GM19043 (cell line): ENCODE measurements around the gene EIF4G2.

Source experiments
- ATAC-seq: cut with Tn5 transposase; IDR thresholded peaks from one replicate; pipeline ENCODE4 v1.9.1; 2021; ENCODE audit warnings: low read depth; ENCODE audit not compliant: unreplicated experiment

EIF4G2 gene

DNA sequence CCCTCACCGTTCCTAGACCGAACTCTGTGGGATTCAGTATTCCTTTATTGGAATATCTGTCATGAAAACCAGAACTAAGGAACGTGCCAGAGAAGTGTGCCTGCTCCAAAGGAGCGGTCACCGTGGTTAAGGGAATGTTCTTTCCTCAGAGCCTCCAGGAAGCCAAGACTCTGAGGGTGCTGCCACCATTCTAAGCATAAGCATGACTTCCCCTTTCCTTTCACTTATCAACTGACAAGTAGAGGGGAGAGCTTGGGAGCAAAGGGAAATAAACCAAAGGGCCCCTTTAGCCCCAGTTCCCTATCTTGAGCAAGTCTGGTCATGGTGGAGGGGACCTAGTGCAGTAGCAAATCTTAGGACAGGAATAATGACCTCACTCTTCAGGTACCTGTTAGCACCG is 30.9 kb downstream of the EIF4G2 start:
- ATAC-seq = no peak

DNA sequence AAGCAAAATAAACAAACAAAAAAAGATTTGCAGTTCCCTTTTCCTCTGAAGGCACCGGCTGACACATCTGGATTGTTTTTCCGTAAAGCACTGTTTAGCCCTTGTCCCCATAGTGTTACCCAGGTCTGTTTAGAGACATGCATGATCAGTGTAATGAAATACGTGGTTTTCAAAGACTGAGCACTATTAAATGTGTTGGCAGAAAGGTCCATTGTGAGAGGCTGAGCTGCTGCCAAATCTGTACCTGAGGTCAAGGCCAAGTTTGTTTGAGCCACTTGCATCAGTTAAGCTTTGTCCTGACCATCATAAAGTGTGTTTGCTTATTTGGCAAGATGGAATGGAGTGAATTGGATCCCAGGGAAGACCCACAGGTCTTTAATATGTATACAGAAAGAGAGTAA is 31.3 kb downstream of the EIF4G2 start:
- ATAC-seq = no peak

DNA sequence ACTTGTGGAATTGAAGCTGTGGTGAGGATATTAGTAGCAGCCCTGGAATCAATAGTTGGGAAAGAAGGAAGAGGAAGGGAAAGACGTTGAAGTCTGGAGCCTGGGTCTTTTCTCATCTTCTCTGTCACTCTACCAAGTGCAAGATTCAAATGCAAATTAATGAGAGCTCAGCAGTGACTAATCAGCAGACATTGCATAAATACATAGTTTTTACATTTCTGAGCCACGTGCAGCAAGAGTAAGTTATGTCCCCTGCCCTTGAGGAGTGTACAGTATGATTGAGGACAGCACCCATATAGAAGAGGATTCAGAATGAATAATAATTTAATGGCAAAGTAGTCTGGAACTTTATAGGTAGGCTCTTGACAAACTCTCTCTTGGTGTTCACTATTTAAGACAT is 33.9 kb downstream of the EIF4G2 start:
- ATAC-seq = no peak

DNA sequence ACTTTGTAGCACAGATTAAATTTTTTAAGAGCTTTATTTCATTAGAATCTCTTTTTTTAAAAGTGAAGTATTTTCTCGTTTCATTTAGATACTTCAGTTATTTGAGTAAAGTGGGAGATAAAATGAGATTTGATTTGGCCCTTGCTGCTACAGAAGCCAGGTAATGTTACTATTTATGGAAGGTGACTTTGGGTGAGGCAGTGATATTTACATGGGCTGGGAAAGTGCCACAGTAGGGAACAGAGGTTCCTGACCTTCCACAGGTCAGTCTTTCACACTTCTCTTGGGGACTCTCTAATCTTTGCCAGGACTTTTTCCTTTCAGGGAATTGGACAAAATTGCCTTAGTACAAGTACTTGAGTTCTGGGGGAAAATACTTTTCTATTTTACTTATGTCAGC is 37.3 kb downstream of the EIF4G2 start:
- no peak for ATAC-seq

DNA sequence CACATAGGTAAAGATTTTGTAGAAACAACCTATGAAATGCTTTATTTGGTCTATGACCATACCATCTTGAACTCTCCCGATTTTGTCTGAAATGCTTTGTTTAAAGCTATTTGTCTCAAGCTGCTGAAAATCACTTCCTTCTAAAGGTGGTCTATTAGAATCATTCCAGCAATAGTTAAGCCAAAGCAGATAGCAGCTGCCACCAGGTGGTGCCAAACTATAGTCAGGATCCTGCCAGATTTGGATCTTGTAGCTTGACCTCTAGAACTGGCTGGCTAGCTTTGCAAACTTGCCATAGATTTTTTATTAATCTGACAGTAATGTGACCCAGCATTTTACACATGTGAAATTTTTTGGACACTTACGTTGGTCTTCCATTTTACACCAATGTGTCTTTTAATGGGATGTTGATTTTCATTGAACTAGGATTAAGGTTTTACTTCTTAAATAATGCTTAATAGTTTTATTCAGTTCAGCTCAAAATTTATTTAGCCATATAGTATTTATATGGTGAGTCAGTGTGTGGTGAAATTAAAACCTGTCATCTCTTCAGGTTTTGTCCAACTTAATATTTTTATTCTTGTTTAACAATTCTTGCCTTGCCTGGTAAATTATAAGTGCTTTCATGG is 38.0 kb downstream of the EIF4G2 start:
- no peak for ATAC-seq

DNA sequence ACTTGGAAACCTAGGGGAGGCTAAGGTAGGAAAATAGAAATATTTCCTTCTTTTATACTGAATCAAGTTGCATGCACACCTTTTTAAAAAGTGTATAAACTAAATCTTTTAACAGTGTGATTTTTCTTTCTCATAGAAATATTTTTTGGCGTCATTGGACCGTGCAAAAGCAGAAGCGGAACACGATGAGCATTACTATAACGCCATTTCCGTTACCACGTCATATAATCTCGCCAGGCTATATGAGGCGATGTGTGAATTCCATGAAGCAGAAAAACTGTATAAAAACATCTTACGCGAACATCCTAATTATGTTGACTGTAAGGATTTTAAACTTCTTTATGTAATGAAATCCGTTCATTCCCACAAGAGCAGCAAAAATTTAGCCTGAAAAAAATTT is 44.3 kb downstream of the EIF4G2 start:
- no peak for ATAC-seq

DNA sequence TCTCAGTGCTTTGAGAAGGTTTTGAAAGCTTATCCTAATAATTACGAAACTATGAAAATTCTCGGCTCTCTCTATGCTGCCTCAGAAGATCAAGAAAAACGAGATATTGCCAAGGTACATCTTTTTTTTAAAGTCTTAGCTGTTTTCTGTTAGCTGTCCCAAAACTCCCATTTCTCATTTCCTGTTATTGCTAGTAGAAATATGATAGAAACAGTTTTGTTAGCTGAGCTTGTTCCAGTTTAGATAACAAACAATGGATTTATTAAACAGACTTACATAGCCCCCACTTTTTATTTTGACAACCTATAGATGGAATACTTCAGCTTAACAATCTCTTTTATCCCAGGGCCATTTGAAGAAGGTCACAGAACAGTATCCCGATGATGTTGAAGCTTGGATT is 45.0 kb downstream of the EIF4G2 start:
- no peak for ATAC-seq

DNA sequence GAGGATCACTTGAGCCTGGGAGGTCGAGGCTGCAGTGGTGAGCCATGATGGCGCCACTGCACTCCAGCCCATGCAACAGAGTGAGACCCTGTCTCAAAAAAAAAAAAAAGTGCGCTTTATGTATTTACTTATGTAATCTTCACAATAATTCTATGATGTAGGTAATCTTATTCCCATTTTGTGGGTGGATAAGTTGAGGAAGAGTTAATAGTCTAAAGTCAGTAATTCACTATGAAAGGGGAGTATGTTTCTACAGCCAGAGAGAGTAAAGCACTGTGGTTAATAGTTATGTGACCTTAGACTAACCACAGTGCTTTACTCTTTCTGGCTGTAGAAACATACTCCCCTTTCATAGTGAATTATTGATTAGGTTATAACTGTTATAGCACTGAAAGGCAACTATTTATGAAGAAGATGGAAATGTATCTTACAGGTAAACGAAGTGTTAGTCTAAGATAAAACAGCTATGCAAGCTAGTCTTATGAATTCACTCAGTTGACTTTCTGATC is 45.8 kb downstream of the EIF4G2 start:
- ATAC-seq = peak; percentile 54

DNA sequence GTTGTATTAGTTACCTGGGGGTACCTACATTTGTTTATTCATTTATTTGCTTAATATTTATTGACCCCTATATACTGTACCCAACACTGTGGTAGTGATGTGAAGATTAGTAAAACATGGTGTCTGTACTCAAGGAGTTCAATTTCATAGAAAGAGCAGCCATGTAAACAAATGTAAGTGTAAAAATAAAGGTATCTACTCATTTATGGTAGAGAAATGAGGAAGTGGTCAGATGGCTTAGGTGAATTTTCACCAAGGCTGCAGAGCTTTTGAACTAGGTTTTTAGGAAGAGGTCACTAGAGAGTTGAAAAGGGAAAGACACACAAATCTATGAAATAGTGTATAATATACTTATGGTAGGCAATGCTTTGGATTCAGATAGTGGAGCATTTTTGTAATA is 46.5 kb downstream of the EIF4G2 start:
- peak; percentile 87 for ATAC-seq

DNA sequence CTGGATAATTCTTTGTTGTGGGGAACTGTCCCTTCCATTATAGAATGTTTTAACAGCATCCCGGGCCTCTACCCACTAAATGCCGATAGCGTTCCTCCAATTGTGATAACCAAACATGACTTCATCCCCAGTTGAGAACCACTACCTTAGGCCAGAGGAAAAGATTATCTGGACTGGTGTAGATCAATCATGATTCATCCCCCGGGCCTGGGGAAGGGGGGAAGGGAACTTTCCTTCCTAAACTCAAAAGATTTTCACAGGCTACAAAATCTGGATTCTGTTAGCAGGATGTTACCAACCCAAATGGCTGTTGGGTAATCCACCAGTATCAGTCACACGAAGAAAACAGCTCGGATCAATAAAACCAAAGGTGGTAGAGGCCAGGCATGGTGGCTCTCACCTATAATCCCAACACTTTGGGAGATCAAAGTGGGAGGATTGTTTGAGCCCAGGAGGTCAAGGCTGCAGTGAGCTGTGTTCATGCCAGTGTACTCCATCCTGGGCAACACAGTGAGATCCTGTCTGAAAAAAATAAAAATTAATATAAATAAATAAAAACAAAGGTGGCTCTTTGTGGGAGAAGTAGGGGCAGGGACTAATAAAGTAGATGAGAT is 47.5 kb downstream of the EIF4G2 start:
- no peak for ATAC-seq

DNA sequence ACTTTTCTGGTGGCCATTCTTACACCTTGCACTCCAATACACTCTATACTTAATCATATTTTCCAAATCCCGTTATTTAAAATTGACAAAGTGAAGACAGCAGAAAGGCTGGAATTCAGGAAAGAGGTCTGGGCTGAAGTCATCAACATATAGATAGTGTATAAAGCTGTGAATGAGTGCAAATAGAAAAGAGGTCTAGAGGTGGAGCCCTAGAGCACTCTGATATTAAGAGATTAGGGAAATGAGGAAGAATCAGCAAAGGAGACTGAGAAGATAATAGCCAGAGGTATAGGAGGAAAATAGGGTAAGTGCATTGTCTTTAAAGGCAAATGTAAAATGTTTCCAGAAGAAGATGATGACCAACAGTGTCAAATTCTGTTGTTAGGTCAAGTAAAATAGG is 49.8 kb downstream of the EIF4G2 start:
- no peak for ATAC-seq

DNA sequence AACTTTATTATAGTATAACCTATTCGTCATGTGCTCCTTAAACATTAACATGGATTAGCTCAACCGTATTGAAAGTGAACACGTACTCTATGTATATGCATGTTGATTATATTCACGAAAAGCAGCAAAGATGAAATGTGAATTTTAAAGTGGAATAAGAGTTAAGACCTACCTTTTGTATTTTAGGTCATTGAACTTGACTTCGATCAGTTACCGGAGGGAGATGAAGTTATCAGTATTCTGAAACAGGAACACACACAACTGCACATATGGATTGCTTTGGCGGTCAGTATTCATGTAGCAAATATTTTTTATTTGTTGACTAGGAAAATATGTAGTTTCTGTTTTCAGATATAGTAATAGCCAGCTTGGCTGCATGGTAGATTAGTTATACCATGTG is 56.2 kb downstream of the EIF4G2 start:
- ATAC-seq = no peak

DNA sequence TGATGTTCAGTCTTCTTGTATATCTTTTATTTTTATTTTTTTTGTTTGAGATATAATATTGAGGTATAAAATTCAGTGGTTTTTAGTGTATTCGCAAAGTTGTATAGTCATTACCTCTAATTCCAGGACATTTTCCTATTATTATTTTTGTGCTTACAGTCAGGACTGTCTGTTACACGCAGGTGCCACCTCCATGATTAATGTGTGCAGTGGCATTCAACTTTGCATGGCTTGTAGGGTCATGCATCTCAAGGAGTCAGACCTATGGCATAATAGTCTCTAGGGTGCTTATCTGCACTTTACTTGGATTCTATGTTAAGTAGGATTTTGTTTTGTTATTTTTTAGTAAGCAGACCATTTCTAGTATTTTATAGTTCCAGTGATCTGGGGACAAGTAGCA is 56.7 kb downstream of the EIF4G2 start:
- ATAC-seq = no peak

DNA sequence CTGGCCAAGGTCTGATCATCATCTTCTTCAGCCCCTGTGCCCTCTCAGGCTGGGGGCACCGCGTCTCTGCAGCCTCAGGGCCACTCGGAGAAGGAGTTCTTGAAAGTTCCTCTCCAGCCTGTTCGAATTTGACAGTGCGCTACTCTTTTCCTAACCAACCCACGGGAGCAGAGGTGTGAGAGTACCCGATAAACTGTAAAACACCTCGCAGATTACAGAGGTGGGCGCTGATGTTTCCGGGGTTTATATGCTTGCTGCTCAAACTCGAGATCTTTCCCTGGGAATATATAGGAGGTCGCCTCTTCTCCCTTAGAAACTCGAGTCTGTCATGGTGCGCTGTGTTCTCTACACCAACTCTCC is 57.2 kb downstream of the EIF4G2 start:
- no peak for ATAC-seq

DNA sequence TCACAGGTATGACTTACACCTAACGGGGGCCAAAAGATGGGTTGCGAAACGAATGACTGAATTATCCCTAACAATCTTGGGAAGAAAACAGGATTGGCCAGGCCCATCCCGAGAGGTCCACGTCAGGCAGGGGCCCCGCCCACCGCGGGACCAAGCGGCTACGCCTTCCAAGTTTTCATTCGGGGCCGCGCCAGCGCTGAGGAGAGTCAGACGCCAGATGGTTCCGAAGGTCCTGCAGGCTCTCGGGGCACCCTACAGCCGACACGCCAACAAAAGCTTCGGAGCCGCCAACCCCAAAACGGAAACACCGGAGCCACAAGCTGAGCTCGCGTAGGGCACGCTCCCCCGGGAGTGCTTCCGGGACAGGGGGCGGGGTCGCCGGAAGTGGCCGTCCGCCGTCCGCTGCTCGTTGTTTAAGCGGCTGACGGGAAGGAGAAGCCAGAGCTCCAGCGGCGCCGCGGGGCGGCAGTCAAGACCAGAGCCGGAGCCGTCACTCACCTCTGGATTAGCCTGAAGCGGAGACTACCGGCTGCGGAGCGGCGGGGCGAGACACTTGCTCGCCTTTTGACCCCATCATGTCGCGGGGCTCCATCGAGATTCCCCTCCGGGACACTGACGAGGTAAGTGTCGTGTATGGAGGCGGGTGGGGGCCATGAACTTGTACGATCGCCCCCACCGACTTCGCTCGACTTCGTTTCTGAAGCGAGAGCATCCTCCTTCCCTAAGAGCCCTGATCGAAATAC is 57.7 kb downstream of the EIF4G2 start, which contains the start of gene CTR9:
Gene CTR9, plus strand, starts transcription at position 409 of the 743 bp plus-strand sequence. Its CDS starts 167 bp downstream, at position 576.
- ATAC-seq = peak; percentile 90

DNA sequence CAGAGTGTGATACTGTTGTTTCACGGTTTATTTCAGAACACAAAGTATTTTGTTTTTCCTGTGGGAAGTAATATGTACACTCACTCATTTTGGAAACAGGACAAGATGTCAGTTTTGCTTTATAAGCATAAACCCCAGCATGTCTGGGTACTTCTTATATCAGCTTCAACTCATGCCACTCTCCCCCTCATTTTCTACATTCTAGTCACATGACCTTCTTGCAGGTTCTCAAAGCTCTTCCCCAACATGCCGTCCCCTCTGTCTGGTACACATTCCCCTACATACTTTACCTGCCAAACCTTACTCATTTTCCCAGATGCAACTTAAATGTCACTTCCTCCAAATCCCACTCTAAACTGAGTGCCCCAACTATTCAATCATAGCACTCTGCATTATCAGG is 59.2 kb downstream of the EIF4G2 start:
- ATAC-seq = no peak

DNA sequence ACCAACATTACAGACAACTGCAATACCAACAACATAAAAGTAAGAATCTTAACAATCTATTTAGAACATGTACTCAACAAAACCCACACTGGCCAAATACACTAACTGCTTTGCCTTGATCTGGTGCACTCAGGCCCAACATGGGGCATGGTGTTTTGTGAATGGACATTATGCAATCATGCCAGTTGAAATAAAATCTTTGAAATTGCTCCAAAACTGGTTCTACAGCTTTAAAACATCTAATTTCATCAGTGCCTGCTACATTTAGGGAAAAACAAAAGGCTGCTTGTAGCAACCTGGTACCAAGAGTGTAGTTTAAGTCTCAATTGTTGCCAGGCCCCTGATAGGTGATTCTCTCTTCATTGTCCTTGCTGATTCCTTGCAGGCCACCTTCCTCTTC is 61.0 kb downstream of the EIF4G2 start:
- ATAC-seq = no peak
